Loucy (cell line): Measurements from ENCODE around the gene PTPRN2.

Source experiments
- CTCF ChIP-seq: fragments of 200-600 bp; sonication (generic); conservative IDR thresholded peaks from 2 replicates; pipeline ENCODE4 v1.5.1; 2014; ENCODE audit warnings: mild to moderate bottlenecking, antibody characterized with exemption, low read length
- EZH2phosphoT487 ChIP-seq: fragments of 200-600 bp; IDR thresholded peaks from 2 replicates; pipeline ENCODE4 v1.6.1; 2018; ENCODE audit warnings: antibody characterized with exemption, mild to moderate bottlenecking, moderate library complexity, borderline replicate concordance

DNA sequence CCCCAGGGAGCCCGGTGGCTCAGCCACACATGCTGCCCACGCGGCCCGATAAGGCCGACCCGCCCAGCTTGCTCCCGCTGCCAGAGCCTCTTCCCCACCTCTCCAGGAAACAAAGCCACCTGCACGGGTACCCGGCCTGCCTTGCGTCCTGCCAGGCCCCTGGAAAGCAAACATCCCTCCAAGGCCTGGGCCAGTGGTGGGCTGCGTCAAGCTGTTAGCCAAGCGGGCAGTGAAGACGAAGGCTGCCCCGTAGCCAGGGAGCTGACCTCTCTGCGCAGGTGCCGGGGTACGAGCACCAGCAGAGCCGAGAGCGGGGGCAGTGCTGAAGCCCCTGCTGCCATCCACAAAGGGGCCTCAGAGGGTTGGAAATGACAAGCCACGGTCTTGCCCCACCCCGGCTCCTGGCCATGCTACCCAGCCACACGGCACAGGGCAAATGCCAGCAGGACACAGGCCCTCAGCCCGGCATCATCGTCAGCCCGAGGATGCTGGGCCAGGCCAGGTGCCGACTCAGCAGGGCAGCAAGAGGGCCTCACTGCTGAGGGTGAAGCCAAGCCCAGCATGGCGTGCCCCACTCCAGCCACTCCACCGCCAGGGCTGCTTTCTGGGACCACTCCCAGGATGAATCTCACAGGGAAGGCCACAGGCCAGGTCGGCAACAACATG is 140.0 kb downstream of the PTPRN2 start:
- TF ChIP-seq CTCF, result no peak
- TF ChIP-seq EZH2phosphoT487, result no peak
